HL-60 (cell line): ENCODE data around the gene TOMM34.

ENCODE experiments used
- CTCF ChIP-seq: IDR thresholded peaks from one replicate; pipeline ENCODE4 v1.5.1; 2011; ENCODE audit warnings: low read length, control low read depth, inconsistent platforms; ENCODE audit not compliant: insufficient read depth
- GABPA ChIP-seq: IDR thresholded peaks from 2 replicates; pipeline ENCODE4 v1.6.1; 2012; ENCODE audit warnings: low read depth
- POLR2AphosphoS5 ChIP-seq: IDR thresholded peaks from 2 replicates; pipeline ENCODE4 v1.6.1; 2012; ENCODE audit warnings: low read depth

GRCh38 chr20:44960103-44960852 lies at the start of gene TOMM34:
- TF ChIP-seq GABPA (no peak), CTCF (no peak), POLR2AphosphoS5 (peak; percentile 81)
